NB4 (cell line): ENCODE measurements around the gene IDE.

Experiments
- MAX ChIP-seq: IDR thresholded peaks from 2 replicates; pipeline ENCODE4 v1.6.1; 2011; ENCODE audit warnings: low read depth, low read length
- MYC ChIP-seq: IDR thresholded peaks from 2 replicates; pipeline ENCODE4 v1.6.1; 2011; ENCODE audit warnings: low read depth, low read length
- POLR2A ChIP-seq: IDR thresholded peaks from 2 replicates; pipeline ENCODE4 v1.6.1; 2011; ENCODE audit warnings: mild to moderate bottlenecking; ENCODE audit not compliant: insufficient read length; ENCODE audit errors: extremely low read depth
- TF ChIP-seq, protein P1 (sequence below): IDR thresholded peaks from one replicate; pipeline ENCODE4 v1.5.1; 2012; ENCODE audit warnings: low read depth, low read length

DNA sequence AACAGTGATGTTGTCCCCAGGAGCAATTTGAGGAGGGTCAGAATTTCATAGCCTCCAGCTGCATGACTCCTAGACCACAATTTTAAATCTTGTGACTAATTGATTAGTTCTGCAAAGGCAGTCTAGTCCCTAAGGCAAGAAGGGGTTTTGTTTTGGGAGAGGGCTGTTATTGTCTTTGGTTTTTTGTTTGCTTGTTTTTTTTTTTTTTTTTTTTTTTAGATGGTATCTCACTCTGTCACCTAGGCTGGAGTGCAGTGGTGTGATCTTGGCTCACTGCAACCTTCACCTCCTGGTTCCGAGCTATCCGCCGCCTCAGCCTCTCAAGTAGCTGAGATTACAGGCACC lies 165.9 kb downstream of the IDE start:
- TF ChIP-seq, protein P1, sequence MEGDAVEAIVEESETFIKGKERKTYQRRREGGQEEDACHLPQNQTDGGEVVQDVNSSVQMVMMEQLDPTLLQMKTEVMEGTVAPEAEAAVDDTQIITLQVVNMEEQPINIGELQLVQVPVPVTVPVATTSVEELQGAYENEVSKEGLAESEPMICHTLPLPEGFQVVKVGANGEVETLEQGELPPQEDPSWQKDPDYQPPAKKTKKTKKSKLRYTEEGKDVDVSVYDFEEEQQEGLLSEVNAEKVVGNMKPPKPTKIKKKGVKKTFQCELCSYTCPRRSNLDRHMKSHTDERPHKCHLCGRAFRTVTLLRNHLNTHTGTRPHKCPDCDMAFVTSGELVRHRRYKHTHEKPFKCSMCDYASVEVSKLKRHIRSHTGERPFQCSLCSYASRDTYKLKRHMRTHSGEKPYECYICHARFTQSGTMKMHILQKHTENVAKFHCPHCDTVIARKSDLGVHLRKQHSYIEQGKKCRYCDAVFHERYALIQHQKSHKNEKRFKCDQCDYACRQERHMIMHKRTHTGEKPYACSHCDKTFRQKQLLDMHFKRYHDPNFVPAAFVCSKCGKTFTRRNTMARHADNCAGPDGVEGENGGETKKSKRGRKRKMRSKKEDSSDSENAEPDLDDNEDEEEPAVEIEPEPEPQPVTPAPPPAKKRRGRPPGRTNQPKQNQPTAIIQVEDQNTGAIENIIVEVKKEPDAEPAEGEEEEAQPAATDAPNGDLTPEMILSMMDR = no peak
- TF ChIP-seq POLR2A (no peak), MAX (no peak), MYC (no peak)
